ENCODE data around the gene BEND5.

DNA sequence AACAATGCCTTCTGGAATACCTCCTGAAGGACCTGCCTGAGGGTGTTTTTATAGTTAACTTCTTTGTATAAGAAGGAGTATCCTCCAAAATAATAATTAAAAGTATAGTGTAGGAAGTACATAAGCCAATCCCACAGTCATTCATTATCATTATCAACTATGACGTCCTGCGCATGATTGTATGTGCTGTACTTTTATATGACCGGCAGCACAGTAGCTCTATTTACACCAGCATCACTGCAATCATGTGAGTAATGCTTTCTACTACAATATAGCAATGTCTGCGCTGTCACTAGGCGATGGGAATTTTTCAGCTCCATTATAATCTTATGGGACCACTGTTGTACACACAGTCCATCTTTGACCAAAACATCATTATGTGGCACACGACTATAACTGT, 72.0 kb downstream of the BEND5 start:
- TF ChIP-seq, protein P1, sequence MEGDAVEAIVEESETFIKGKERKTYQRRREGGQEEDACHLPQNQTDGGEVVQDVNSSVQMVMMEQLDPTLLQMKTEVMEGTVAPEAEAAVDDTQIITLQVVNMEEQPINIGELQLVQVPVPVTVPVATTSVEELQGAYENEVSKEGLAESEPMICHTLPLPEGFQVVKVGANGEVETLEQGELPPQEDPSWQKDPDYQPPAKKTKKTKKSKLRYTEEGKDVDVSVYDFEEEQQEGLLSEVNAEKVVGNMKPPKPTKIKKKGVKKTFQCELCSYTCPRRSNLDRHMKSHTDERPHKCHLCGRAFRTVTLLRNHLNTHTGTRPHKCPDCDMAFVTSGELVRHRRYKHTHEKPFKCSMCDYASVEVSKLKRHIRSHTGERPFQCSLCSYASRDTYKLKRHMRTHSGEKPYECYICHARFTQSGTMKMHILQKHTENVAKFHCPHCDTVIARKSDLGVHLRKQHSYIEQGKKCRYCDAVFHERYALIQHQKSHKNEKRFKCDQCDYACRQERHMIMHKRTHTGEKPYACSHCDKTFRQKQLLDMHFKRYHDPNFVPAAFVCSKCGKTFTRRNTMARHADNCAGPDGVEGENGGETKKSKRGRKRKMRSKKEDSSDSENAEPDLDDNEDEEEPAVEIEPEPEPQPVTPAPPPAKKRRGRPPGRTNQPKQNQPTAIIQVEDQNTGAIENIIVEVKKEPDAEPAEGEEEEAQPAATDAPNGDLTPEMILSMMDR (IDR thresholded peaks at IDR 0.05), result no peak
- TF ChIP-seq POLR2A (IDR thresholded peaks at IDR 0.05) (no peak), EP300 (IDR thresholded peaks at IDR 0.05) (no peak)

Measured in suprapubic skin (tissue), 3 donors.